NCI-H2081 treated with DMSO at 0.1 percent for 48 hours (cell line): ENCODE results near the gene IGHMBP2.
"Not testable (repeated sequence)": the region's sequence is repeated elsewhere in the genome, so short reads cannot be mapped to it uniquely, and the experiment has no call there.

Experiments used
- DNase-seq: peaks from one replicate; lab custom pipeline; 2025; lab: John Stamatoyannopoulos, UW

The IGHMBP2 gene

DNA sequence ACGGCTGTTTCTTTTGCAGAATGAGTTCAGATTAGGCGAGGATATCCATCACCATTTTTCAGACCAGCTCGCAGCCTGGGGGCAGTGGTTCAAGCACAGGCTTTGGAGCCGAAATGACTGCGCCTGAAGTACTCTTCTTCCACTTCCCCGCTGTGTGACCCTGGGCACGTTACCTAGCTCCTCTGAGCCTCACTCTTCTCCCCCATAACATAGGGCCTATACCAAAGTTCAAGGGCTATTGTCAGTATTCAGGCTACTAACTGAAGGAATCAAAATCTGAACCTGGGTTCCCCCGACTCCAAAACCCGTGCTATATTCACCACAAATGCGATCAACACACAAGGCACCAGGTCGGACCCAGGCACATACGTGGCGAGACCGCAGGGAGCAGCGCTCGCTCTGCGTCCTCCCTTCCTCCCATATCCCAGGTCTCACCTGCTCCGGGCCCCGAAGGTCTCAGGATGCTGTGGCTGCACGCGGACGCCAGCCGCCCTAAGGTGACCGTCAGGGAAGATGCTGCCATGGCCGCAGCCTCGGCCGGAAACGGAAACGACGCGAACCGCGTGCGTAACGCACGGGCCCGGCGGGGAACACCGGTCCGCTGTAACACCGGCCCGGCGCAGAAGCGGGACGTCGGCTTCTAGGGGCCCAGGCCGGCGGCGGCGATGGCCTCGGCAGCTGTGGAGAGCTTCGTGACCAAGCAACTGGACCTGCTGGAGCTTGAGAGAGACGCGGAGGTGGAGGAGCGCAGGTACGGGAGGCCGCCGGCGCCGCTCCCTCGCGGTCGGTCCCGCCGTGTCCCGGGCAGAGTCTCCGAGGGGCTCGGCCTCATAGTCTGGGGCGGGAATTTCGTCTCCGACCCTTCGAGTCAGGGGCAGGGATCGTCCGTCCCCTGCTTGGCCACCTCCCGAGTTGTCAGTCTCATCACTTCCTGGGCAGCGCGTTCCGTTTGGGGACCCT is at the start of gene IGHMBP2, which contains the start of gene MRPL21:
Gene IGHMBP2 (plus strand): TSS at position 604 of the 960 bp plus-strand sequence. CDS start 62 bp downstream, at position 666.
Gene MRPL21 (minus strand): TSS at position 545 of the 960 bp plus-strand sequence. CDS start 22 bp downstream, at position 523.
- peak; percentile 15 for DNase-seq

DNA sequence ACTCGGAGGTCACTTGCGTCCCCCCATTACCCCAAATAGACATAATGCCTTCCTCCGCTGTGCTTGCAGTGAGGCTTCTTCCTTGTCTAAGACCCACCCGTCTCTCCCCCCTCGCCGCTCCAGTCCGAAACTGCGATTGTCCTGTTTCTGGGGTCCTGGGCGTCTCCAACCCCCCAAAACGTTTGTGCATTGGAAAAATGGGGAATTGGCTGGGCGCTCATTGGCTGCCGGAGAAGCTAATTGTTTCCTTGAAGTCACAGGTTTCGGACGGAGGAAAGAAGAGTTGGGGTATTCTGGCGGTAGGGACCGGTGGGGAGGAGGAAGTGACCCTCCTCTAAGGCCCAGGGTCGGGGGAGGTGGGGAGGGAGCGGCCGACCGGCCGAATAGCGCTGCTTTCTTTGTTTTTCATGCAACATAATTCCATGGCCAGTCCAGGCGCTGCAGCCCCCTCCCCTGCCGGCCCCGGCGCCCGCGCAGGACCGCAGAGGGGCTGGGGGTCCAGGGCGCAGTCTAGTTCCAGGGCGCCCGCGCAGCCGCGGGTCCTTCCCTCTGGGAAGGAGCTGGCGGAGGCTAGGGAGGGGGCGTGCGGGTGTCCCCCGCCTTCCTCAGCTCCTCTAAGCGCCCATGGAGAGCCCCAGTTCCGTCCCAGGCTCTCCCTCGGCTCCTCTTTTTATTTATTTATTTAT is 49.3 kb upstream of the IGHMBP2 start:
- DNase-seq: no peak

DNA sequence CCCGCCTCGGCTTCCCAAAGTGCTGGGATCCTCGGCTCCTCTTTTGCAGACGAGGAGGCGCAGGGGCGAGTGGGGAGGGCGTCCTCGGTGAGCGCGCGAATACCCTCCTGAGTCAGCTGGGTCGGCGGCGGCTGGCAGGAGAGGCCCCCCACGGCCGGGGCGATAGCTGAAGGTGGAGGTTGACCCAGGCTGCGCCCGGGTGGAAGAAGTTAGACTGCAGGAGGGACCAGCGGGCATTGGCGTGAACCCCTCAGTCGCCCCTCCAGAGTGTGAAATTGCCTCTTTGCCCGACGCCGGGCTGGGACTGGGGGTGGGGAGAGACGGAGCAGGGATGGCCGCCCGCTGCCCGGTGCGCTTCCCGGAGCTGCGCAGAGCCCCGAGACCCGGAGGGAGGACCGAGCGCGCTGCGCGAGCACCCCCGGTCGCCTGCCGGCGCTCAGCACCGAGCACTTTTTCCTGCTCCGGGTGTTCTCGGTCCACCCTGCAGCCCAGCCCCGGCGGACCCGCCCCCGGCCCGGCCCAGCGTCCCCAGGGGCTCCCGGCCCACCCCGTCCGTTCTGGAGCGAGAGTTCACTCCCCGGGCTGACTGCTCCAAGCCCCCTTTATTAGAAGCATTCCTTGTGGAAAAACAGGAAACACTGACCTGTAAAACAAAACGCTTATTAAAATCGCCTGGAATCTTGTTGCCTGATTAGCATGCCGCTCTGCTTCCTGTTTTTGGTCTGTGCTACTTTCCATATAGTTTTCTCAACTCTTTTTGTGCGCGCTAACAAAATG is 48.3 kb upstream of the IGHMBP2 start:
- no peak for DNase-seq

DNA sequence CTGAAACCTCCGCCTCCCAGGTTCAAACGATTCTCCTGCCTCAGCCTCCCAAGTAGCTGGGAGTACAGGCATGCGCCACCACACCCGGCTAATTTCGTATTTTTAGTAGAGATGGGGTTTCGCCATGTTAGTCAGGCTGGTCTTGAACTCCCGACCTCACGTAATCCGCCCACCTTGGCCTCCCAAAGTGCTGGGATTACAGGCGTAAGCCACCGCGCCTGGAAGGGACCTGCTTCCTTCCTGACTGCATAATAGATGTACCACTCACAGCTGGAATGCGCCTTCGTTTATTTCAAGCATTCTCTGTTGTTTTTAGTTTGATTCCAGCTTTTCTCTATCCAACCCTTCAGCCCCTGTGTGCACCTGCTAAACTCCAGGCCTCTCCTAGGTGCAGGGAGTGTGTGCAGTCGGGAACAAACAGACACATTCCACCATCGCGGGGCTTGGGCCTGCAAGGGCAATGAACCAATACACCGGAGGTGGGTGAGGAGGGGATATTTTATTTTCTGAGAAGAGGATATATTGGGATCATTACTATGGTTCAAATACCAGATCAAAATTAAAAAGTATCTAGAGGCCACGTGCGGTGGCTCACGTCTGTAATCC is 47.2 kb upstream of the IGHMBP2 start:
- DNase-seq: not testable (repeated sequence)

DNA sequence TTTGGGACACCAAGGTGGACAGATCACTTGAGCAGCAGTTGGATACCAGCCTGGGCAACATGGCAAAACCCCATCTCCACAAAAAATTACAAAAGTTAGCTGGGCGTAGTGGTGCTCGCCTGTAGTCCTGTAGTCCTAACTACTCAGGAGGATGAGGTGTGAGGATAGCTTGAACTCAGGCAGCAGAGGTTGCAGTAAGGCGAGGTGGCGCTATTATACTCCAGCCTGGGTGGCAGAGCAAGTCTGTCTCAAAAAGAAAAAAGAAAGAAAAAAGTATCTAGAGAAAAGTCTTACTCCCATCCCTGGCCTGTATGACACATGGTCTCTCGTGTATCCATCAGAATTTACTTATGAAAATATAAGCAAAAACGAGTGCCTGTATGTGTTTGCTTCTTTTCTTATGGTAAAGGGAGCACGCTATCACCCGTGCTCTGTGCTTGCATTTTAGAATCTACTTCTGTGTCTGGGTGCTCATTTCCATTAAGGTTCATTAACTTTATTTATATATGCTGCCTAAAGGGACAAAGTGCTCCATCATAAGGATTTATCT is 46.6 kb upstream of the IGHMBP2 start:
- DNase-seq: no peak

DNA sequence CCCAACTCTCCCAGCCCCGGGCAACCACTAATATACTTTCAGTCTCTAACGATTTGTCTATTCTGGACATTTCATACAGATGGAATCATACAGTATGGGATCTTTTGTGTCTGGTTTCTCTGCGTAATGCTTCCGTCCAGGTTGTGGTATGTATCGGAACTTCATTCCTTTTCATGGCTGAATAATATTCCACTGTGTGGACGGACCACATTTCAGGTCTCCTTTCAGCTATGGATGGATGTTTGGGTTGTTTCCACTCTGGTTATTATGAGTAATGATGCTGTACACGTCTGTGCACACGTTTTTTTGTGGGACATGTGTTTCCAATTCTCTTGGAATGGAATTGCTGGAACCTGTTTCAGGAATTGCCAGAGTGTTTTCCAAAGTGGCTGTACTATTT is 44.6 kb upstream of the IGHMBP2 start:
- no peak for DNase-seq

DNA sequence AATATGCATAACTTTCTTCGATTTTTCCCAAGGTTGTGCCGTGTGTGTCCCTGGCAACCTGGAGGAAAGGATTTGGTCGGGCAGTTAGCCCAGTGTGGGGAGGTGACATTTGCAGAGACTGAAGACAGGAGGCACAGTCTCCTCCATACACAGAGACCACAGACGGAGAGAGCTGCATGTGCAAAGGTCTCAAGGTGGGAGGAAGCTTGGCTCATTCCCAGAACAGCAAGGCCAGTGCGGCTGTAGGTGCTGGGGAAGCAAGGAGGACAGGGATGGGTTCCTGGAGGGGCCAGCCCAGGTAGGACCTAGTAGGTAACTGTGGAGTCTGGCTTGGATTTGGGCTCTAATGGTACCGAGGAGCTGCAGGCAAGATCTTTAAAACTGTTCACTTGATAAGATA is 41.3 kb upstream of the IGHMBP2 start:
- DNase-seq: no peak

DNA sequence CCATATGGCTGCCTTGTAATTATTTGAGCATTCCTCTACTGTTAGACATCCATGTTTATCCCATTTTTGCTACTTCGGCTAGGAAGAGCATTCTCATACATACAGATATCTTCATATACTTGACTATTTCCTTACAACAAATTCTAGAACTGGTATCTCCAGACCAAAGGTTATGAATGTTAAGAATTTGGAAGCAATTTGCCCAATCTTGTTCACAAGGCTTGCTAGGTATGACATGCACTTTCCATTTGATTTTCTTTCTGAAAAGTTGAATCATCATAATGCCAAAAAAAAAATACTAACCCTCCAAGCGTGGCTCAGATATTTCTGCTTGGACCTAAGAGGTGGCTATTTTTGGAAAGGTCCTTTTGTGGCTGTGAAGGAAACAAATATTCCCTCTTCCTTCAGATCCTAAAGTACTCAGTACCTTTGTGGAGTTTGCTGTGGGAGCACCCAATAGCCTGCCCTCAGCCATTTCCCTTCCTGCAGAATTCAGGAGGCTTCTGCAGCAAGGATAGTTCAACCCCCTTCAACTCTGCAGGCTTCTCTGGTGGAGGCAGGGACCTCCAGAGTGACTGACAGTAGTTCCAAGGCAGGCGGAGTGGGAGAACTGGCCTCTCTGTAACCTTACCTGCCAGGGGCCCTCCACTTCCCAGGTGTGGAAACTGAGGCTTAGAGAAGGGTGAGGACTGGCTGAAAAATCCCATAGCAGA is 40.0 kb upstream of the IGHMBP2 start:
- DNase-seq: no peak

DNA sequence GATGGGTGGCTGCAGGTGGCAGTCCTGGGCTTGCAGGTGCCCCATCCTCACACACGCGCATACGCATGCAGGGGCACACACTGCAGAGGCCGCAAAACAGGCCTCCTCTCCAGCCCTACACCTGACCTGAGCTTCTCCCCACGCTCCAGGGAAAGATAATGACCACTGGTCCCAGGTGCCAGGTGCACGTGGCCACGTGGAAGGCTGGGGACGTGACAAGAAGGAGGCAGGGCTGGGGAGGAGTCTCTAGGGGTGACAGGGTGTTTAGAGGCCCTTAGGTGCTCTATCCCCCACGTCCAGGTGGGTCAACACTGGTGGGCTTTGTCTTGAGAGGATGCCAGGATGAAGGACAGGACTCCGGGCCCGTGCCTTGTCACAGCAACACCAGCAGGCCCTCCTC is 38.5 kb upstream of the IGHMBP2 start:
- DNase-seq: no peak

DNA sequence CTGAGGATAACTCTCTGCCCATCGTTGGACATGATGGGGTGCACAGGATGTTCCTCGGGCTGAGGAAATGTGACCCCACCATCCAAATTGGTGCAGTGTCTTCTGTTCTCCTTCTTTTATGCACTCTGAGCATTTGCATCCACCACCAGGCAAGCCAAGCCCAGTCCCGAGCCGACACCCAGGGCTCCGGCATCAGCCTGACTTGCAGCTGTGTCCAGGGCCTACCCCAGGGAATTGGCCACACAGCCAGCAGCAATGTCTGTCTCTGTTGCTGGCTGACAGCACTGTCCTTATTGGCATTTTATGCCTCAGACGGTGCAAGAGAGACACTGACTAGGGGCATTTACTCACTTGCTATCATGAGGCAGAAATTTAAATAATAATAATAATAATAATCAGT is 36.6 kb upstream of the IGHMBP2 start:
- no peak for DNase-seq

DNA sequence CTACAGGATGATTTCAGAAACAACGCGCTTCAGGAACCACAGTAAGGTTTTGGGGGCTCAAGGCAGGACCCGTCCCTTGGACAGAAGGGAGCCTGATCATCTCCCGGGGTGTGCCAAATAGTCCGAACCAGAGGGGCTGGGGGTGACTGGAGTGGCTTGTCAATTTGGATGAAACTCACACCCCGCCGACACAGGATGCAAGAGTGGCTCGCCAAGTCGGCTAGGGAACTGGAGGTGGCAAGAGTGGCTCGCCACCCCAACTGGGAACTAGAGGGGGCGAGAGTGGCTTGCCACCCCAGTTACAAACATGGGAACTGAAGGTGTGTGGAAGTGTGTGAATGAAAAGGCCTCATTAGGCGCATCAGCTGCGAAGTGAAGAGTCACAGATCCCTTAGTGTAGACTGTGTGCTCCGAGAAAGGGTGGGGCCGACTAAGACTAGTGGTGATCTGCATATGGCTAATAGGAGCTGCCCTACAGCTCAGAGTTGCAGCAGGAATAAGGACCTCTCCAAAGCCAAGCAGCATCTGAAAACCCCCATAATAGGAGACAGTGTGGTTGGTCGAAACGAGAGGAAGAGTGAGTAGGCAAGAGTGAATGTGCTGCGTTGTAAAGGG is 35.4 kb upstream of the IGHMBP2 start:
- no peak for DNase-seq

DNA sequence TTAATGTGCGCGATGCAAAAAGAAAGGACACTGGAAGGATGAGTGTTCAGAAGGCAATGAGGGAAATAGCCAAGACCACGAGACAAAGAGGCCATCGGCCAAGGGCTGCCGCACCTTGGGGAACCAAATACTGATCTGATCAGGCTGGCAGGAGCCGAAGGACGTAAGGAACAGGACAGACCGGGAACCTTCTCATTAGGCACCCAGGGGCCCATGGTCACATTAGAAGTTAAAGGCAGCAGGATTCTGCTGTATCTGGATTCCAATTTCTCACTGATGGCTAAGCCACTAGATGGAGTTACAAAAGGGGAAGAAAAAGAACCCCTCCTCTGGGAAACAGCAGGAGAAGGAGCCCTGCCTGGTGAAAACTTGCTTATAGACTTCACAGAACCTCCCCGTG is 33.2 kb upstream of the IGHMBP2 start:
- no peak for DNase-seq

DNA sequence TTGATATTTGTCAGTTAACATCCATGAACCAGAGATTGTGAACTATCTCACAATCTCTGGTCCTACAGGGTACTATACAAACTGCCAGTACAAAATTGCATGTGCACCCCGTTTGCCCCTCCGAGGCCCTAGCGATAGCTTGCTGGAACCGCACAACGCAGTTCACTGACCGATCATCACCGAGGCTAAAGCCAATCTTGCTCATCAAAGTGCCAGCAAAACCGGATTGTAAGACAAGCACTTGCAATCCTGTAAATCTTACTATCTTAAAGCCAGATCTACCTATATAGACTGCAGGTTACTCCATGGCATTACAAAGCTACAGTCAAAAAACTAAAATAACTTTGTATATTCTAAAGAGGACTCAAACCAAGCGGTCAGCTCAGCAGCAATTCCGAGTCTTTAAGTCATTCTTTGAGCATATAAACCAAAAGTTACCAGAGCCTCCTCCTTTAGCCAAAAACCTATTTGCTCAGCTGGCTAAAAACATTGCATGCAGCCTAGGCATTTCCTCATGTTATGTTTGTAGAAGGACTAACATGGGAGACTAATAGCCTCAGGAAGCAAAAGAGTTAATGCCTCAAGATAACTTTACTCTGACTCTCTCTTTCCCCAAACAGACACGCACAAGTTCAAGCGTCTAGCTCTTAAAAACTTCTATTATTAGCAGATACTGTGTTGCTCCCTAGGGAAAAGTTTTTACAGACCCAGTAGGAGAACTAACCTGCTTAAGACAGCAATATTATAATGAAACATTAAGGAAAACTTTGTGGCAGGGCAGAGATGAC is 31.3 kb upstream of the IGHMBP2 start:
- no peak for DNase-seq

DNA sequence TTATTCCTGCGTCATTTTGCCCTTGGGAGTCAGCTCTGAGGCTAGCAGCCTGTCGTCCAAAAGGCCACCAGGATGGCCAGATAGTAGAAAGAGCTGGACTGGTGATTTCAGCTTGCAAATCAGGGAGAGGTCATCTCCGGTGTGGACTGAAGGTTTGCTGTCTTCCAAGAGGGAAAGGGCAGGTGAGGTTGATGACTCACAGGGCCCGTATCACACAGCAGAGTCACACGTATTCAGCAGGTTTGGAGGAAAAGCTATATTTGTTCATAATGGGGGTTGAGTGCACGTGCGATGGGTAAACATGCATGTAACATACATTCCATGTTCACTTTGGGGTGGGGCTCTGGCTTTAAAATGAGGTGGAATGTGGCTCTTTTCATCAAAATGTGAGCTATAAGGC is 25.7 kb upstream of the IGHMBP2 start:
- no peak for DNase-seq

DNA sequence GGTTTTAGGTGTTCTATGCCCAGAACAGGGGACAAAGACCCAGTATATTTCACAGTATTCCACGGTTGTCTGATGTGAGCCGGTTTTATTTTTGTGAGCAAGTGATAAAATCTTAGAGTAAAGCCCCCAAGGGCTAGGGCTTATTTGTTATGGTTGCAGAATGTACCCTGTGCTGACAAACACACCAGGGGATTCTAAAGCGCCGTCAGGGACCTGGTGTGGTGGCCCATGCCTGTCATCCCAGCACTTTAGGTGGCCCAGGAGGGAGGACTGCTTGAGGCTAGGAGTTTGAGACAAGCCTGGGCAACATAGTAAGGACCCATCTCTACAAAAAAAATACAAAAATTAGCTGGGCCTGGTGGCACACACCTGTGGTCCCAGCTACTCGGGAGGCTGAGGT is 22.8 kb upstream of the IGHMBP2 start:
- DNase-seq: no peak

DNA sequence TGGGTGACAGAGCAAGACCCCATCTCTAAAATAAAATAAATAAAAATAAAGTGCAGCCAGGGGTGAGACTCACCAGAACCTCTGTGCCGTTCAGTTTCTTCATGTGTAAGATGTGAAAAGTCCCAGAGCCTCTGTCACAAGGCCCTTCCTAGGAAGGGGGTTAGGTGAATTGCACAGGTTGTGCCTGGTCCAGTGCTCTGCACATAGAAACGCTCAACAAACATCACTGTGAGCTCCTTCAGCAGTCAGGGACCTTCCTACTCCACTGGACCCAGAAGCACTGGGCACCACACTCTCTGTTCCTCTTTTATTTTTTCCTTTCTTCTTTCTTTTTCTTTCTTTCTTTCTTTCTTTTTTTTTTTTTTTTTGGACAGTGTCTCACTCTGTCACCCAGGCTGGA is 22.4 kb upstream of the IGHMBP2 start:
- DNase-seq: no peak

DNA sequence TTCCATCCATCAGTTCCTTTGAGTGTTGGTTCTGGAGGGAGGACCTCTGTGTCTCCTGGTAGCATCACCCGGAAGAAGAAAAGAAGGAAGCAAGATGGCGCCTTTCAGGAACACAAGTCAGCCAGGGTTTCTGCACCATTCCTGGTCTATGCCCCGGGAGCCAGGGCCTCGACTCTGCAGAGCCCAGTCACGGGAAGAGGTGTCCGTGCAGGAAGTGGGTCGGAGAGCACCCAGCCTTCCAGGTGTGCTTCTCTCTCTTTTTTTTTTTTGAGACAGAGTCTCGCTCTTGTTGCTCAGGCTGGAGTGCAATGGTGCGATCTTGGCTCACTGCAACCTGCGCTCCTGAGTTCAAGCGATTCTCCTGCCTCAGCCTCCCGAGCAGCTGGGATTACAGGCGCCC is 21.3 kb upstream of the IGHMBP2 start:
- no peak for DNase-seq

DNA sequence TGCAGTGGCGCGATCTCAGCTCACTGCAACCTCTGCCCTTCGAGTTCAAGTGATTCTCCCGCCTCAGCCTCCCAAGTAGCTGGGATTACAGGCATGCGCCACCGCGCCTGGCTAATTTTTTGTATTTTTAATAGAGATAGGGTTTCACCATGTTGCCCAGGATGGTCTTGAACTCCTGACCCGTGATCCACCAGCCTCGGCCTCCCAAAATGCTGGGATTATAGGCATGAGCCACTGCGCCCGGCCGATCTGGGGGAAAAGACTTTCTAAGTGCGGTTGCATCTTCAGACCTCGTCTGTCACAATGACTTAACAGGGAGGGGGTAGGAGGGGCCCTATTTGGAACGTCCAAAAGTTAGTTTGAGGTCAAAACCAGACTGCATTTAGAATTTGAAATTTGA is 18.9 kb upstream of the IGHMBP2 start:
- not testable (repeated sequence) for DNase-seq

DNA sequence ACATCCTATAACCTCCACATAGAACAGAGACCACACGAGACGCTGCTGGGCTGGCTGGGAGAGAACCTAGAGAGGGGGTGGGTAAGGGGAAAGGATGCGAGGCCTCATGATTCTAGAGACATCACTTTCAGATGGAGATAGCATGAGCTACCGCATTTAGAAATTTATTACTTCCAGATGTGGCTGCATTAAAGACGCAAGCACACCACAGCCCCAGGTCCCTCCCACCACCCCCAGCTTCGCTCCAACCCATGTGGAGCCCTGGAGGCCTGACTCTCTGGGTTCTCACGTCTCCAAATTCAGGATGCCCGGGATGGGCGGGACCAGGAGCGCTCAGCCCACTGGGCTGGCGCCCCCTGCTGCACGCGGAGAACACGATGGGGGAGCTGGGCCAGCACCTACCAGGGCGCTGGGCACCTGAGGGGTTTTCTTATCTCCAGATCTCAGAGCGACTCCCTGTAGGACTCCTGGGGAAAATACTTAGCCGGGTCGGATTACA is 13.7 kb upstream of the IGHMBP2 start:
- DNase-seq: no peak
